Measurements from ENCODE around the gene LDLRAD4. TPM values are rescaled to one million over a fixed set of nuclear protein-coding genes. Genes with fewer than 3 reads are reported as not detected.

Gene LDLRAD4
- total RNA-seq, 1 donor: 0.43 TPM

- H3K4me3 ChIP-seq (ENCODE audit: low read depth, low read length): no peak overlapping the region
- peak; percentile 35 for DNase-seq (ENCODE audit: low read depth)
- no peak for TF ChIP-seq CTCF (IDR thresholded peaks at IDR 0.05; ENCODE audit: insufficient read depth, low read depth, low read length)
Observed at GRCh38 chr18:13178976-13179375, 39.6 kb upstream of the LDLRAD4 start.

GRCh38 chr18:13179566-13180113, 38.9 kb upstream of the LDLRAD4 start:
- no peak for TF ChIP-seq CTCF (IDR thresholded peaks at IDR 0.05; ENCODE audit: insufficient read depth, low read depth, low read length)
- DNase-seq (ENCODE audit: low read depth): no peak
- no peak overlapping the region for H3K4me3 ChIP-seq (ENCODE audit: low read depth, low read length)

GRCh38 chr18:13180614-13181375, 37.8 kb upstream of the LDLRAD4 start:
- no peak for DNase-seq (ENCODE audit: low read depth)
- no peak overlapping the region for H3K4me3 ChIP-seq (ENCODE audit: low read depth, low read length)
- no peak for TF ChIP-seq CTCF (IDR thresholded peaks at IDR 0.05; ENCODE audit: insufficient read depth, low read depth, low read length)

GRCh38 chr18:13181765-13182164, 36.8 kb upstream of the LDLRAD4 start:
- H3K4me3 ChIP-seq (ENCODE audit: low read depth, low read length): no peak overlapping the region
- no peak for DNase-seq (ENCODE audit: low read depth)
- TF ChIP-seq CTCF (IDR thresholded peaks at IDR 0.05; ENCODE audit: insufficient read depth, low read depth, low read length): no peak

- no peak for TF ChIP-seq CTCF (IDR thresholded peaks at IDR 0.05; ENCODE audit: insufficient read depth, low read depth, low read length)
- H3K4me3 ChIP-seq (ENCODE audit: low read depth, low read length): peak overlapping the region; percentile 16
- peak; percentile 33 for DNase-seq (ENCODE audit: low read depth)
Observed at GRCh38 chr18:13183359-13183758, 35.2 kb upstream of the LDLRAD4 start.

- TF ChIP-seq CTCF (IDR thresholded peaks at IDR 0.05; ENCODE audit: insufficient read depth, low read depth, low read length): no peak
- peak overlapping the region; percentile 16 for H3K4me3 ChIP-seq (ENCODE audit: low read depth, low read length)
- DNase-seq (ENCODE audit: low read depth): no peak
Observed at GRCh38 chr18:13183790-13184189, 34.8 kb upstream of the LDLRAD4 start.

Data from fibroblast of villous mesenchyme (primary cell).